Activated T-helper 2 cell treated with anti-CD3 and anti-CD28 coated beads, Interferon-gamma antibody, Interleukin-2, Interleukin-4, amounts not matched to agents 10 μg/mL and 5 μg/mL and 100 μg/mL, durations not matched to agents 14 hours and 24 hours and 36 hours (primary cell): ENCODE results near the gene SIL1. TPM values are rescaled to one million over a fixed set of nuclear protein-coding genes. Genes with fewer than 3 reads are reported as not detected.
A peak's percentile ranks its signal among the peaks of the same experiment; 100 is the strongest.

Experiments
- DNase-seq: peaks from one replicate; pipeline ENCODE4 v3.0.0; 2021; ENCODE audit warnings: low spot score
- H3K27ac Mint-ChIP-seq: one replicate; pipeline ENCODE4 v1.8.0; 2021; ENCODE audit warnings: mixed read lengths
- H3K27me3 Mint-ChIP-seq: one replicate; pipeline ENCODE4 v1.8.0; 2021; ENCODE audit warnings: low read depth, mixed read lengths
- H3K36me3 Mint-ChIP-seq: one replicate; pipeline ENCODE4 v1.8.0; 2021; ENCODE audit warnings: low read depth, mixed read lengths
- H3K4me1 Mint-ChIP-seq: one replicate; pipeline ENCODE4 v1.8.0; 2021; ENCODE audit warnings: low read depth, mixed read lengths
- H3K4me3 Mint-ChIP-seq: one replicate; pipeline ENCODE4 v1.8.0; 2021; ENCODE audit warnings: low read depth, mild to moderate bottlenecking, moderate library complexity, mixed read lengths
- H3K9me3 Mint-ChIP-seq: one replicate; pipeline ENCODE4 v1.8.0; 2021; ENCODE audit warnings: mixed read lengths
- intact Hi-C: fragments of 100-400 bp; cut with micrococcal nuclease; formaldehyde crosslinking; loops from one replicate; pipeline ENCODE4 v1.15.1; 2023
- total RNA-seq: library from RNA; stranded (reverse); gene quantifications from 2 replicates; pipeline ENCODE4 v1.2.3, GENCODE V29; 2022

Gene SIL1
- total RNA-seq, 1 donor from 2014 or later: 31.1 TPM

- Mint-ChIP-seq H3K9me3 (no peaks in the 10 kb centered on the region), H3K36me3 (no peaks in the 10 kb centered on the region), H3K4me1 (peaks cover 4% of the 10 kb centered on the region), H3K27me3 (no peaks in the 10 kb centered on the region), H3K27ac (no peak overlapping the region), H3K4me3 (no peak overlapping the region)
- intact Hi-C loops: no loop called here
- no peak for DNase-seq
These were observed 93.4 kb downstream of the SIL1 start for GRCh38 chr5:139104577-139105276.

- Mint-ChIP-seq H3K9me3 (no peaks in the 10 kb centered on the region), H3K36me3 (no peaks in the 10 kb centered on the region), H3K4me3 (no peak overlapping the region), H3K27ac (no peak overlapping the region), H3K4me1 (peaks cover 4% of the 10 kb centered on the region), H3K27me3 (no peaks in the 10 kb centered on the region)
- intact Hi-C loops: no loop called here
- no peak for DNase-seq
These were observed 94.4 kb downstream of the SIL1 start for GRCh38 chr5:139103762-139104161.

DNA sequence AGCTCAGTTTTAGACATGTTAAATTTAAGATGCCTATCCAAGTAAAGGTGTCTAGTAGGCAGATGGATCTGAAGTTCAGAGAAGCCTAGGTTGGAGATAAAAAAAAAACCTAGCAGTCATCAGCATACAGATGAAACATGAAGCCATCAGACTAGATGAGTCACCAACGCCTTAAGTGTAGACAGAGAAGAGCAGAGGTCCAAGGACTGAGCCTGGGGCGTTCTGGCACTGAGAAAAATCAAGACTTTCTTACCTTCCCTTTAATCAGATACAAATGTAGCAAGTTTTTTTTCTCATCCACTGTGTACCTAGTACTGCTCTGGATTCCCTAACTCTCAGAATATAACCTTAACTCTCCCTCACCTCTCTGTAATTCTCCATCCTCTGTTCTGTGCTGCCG lies 97.3 kb downstream of the SIL1 start:
- Mint-ChIP-seq H3K4me1 (peaks cover 5% of the 10 kb centered on the region), H3K9me3 (no peaks in the 10 kb centered on the region), H3K36me3 (peaks cover 3% of the 10 kb centered on the region), H3K4me3 (no peak overlapping the region), H3K27ac (no peak overlapping the region), H3K27me3 (no peaks in the 10 kb centered on the region)
- intact Hi-C loops: no loop called here
- DNase-seq: no peak

DNA sequence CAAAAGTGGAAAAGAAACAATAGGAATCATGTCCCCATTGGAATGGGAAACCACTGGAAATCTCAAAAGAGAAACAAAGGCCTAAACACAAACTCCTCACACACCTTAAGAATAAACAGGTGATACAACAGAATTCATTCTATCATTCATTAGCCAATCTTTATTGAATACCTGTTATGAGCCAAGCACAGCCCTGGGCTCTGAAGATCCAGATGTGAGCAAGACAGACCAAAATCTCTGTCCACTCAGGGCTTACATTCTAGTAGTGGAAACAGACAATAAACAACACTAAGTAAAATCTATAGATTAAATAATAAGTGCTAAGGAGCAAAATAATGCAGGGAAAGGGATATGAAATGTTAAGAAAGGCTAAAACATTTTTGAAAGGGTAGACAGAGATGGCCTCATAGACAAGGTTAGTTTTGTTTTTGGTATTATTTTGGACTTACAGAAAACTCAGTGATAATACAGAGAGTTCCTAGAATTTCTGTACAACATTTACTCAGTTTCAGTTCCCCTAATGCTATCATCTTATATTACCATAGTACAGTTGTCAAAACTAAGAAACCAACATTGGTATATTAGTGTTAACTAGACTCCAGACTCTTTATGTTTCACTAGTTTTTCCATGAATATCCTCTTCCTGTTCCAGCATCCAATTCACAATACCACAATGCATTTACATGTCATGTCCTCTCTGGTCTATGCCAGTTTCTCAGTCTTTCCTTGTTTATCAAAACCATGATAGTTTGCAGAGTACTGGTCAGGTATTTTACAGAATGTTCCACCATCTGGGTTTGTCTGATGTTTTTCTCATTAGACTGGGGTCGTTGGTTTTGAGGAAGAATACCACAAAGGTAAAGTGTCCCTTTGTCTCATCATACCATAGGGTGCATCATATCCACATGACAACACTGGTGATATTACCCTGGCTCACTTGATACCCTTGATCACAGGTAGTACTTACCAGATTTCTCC lies 103.7 kb downstream of the SIL1 start:
- Mint-ChIP-seq H3K27ac (peak overlapping the region; percentile 31), H3K4me1 (peaks cover 13% of the 10 kb centered on the region), H3K36me3 (peaks cover 3% of the 10 kb centered on the region), H3K27me3 (no peaks in the 10 kb centered on the region), H3K4me3 (no peak overlapping the region), H3K9me3 (no peaks in the 10 kb centered on the region)
- no peak for DNase-seq
- intact Hi-C loops: loop anchor here (2.0 kb wide), 1 partner anchor 50 kb away; no protein-coding TSS in a partner anchor

DNA sequence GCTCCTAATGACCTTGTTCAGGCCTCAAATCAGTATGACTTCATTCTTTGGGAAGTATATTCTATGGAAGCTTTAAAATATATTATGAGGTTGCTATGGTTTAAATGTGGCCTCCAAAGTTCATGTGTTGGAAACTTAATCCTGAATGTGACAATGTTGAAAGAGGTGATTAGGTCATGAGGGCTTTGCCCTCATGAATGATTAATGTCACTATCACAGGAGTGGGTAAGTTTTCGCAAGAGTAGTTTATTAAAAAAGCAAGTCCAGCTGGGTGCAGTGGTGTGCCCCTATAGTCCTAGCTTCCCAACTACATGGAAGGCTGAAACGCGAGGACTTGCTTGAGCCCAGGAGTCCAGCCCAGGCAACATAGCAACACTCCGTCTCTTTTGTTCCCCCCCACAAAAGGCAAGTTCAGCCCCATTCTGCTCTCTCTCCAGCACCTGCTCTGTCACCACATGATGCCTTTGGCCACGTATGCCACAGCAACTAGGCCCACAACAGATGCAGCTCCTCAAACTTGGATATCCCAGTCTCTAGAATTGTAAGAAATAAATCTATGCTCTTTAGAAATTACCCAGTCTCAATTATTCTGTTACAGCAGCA lies 105.3 kb downstream of the SIL1 start:
- peaks cover 26% of the 10 kb centered on the region for H3K4me1 Mint-ChIP-seq
- no peak overlapping the region for H3K27ac Mint-ChIP-seq
- no peak overlapping the region for H3K4me3 Mint-ChIP-seq
- H3K27me3 Mint-ChIP-seq: no peaks in the 10 kb centered on the region
- no peaks in the 10 kb centered on the region for H3K9me3 Mint-ChIP-seq
- H3K36me3 Mint-ChIP-seq: no peaks in the 10 kb centered on the region
- no peak for DNase-seq
- intact Hi-C loops: no loop called here

DNA sequence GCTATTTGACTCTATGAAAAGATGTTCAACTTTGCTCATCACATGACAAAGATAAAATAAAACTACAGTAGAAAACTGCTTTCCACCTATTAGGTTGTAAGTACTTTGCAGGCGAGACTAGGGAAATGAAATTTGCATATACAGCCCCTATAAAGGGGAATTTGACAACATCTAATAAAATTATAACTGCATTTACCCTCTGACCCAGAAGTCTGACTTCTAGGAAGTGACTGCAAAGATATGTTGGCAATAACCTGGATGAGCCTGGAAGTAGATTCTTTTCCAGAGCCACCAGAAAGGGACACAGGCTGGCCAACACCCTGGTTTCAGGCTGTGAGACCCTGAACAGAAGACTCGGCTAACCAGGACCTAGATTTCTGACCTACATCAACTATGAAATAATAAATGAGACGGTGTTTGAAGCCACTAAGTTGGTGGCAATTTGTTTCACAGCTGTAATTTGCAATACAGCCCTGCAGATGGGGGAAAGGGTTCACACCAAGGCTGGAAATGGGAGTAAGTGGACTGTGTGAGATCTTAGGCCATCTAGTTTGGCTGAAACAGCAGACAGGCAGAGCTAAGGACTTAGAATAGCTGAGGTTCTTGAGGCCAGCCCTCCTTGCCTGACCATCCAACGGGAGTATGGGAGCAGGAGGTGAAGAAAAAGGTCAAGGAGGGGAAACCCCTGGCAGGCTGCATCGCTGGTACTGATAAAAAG lies 106.6 kb downstream of the SIL1 start:
- Mint-ChIP-seq H3K36me3 (no peaks in the 10 kb centered on the region), H3K9me3 (no peaks in the 10 kb centered on the region), H3K27me3 (no peaks in the 10 kb centered on the region), H3K27ac (no peak overlapping the region), H3K4me3 (no peak overlapping the region), H3K4me1 (peaks cover 28% of the 10 kb centered on the region)
- intact Hi-C loops: no loop called here
- DNase-seq: no peak

DNA sequence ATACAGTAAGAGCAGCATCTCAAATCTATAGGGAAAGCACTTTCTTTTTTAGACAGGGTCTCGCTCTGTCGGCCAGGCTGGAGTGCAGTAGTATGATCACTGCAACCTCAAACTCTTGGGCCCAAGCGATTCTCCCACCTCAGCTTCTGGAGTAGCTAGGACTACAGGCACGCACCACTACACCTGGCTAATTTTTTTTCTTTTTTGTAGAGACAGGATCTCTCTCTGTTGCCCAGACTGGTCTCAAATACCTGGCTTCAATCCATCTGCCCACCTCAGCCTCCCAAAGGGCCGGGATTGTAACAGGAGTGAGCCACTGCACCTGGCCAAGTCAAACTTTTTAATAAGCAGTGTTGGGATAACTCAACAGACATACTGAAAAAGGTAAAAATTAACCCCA lies 107.6 kb downstream of the SIL1 start:
- intact Hi-C loops: no loop called here
- Mint-ChIP-seq H3K36me3 (peaks cover 2% of the 10 kb centered on the region), H3K9me3 (peaks cover 1% of the 10 kb centered on the region), H3K4me1 (peaks cover 28% of the 10 kb centered on the region), H3K27me3 (no peaks in the 10 kb centered on the region), H3K27ac (no peak overlapping the region), H3K4me3 (no peak overlapping the region)
- DNase-seq: no peak

DNA sequence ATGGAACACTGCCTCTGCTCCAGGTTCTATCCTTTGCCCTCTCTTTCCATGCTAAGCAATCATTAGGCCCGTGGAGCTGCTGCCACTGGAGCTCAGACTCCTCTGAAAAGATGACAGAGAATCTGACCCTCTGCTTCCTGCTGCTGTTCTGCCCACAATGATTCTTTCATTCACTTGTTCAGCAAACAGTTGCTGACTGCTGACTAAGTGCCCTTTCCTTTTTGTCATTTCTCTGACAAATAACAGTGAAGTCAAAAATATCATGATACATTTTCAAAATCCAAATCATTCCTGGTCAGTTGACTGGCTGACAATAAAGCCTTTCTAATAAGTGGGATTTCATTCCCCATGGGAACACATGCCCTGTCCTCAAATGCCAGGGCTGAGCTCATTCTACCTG lies 110.1 kb downstream of the SIL1 start:
- H3K27ac Mint-ChIP-seq: no peak overlapping the region
- H3K27me3 Mint-ChIP-seq: no peaks in the 10 kb centered on the region
- no peak for DNase-seq
- no peak overlapping the region for H3K4me3 Mint-ChIP-seq
- intact Hi-C loops: no loop called here
- H3K4me1 Mint-ChIP-seq: peaks cover 18% of the 10 kb centered on the region
- H3K9me3 Mint-ChIP-seq: peaks cover 10% of the 10 kb centered on the region
- peaks cover 10% of the 10 kb centered on the region for H3K36me3 Mint-ChIP-seq

DNA sequence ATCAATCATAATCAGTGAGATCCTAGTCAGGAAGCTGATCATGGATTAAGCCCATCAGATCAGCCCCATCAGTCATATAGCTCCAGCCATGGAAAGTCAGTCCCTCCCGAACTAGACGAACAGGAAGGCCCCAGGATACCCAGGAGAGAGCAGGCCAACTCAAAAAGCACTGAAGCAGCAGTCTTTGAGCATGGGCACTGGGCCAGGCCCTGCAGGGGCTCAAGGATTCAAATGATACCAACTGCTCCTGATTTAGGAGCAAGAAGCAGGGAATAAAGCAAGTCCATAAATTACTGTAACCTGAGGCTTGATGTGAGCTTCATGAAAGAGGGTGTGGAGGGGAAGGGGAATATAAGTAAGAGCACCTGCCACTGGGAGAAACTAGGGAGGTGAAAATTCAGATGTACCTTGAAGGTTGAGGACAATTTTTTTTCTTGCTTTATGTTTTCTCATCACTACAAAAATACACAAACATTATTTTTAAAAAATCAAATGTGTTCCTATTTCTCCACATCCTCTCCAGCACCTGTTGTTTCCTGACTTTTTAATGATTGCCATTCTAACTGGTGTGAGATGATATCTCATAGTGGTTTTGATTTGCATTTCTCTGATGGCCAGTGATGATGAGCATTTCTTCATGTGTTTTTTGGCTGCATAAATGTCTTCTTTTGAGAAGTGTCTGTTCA lies 115.2 kb downstream of the SIL1 start:
- Mint-ChIP-seq H3K27me3 (no peaks in the 10 kb centered on the region), H3K27ac (no peak overlapping the region)

DNA sequence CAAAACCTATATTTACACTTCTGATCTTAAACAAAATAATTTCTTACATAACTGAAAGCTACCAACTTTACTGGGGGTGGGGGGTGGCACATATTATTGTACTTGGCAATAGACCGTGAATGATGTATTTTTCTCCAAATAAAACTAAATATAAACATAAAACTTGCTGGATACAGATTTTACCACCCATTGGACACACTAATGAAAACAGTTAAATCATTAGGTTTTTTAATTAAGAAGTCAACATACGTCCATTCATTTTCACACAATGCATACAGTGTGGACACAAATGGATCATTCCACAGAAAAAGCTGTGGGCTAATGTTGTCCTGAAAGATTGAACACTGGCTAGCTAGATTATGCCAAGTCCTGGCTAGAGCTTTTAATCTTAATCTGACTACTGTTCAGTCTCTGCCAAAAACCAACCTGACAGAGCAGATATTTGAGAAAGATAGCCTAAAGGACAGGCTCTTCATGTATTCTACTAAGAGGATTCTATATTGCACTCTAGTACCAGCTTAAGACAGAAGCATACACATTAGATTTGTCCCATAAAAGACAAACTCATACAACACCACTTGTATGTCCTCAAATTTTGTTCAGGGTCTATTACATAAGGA lies 118.1 kb downstream of the SIL1 start:
- H3K4me3 Mint-ChIP-seq: no peak overlapping the region
- H3K36me3 Mint-ChIP-seq: peaks cover 7% of the 10 kb centered on the region
- intact Hi-C loops: no loop called here

More for the DNA sequence above, 115.2 kb downstream of the SIL1 start:
- intact Hi-C loops: no loop called here
- Mint-ChIP-seq H3K36me3 (peaks cover 14% of the 10 kb centered on the region), H3K4me3 (no peak overlapping the region), H3K9me3 (peaks cover 10% of the 10 kb centered on the region), H3K4me1 (peaks cover 3% of the 10 kb centered on the region)
- DNase-seq: no peak

DNA sequence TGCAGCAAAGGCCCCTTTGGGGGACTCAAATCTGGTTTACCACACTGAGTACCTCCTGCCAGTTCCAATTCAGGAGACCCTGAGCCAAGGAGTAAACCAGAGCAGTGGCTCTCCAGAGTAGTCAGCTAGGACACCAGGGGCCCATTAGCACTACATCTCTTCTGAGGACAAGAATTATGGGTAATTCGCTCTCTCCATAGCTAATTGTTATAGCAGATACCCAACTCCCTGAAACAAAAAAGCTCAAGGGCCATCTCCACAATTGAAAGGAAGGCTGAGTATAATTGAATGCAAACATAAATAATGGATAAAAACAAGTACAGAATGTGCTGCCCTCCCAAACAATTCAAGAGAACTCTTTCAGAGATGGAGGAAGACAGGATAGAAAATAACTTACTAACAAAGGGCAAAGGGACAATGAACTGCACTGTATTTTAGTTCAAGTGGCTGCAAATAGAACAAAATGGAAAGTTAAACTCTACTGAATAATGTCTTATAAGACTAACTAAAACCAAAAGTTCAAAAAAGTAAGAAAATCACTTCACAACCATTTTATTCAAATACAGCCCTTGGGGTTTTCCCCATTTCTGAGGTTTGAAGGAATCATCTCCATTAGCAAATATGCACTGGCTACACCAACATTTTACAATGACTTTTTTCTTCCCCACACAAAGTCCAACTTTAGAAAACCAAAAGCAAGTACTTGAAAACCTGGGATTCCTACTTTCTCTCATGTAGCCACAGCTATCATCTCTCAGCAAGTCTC lies 118.8 kb downstream of the SIL1 start:
- Mint-ChIP-seq H3K36me3 (peaks cover 4% of the 10 kb centered on the region), H3K9me3 (no peaks in the 10 kb centered on the region), H3K4me3 (no peak overlapping the region), H3K27me3 (peaks cover 4% of the 10 kb centered on the region), H3K27ac (no peak overlapping the region), H3K4me1 (no peaks in the 10 kb centered on the region)
- intact Hi-C loops: no loop called here
- no peak for DNase-seq

More for the DNA sequence above, 118.1 kb downstream of the SIL1 start:
- Mint-ChIP-seq H3K4me1 (no peaks in the 10 kb centered on the region), H3K9me3 (peaks cover 4% of the 10 kb centered on the region), H3K27ac (no peak overlapping the region), H3K27me3 (peaks cover 4% of the 10 kb centered on the region)
- DNase-seq: no peak
